ENCODE measurements around the gene HPCAL1. TPM values are rescaled to one million over a fixed set of nuclear protein-coding genes. Genes with fewer than 3 reads are reported as not detected.

HPCAL1 gene
- total and polyA plus RNA-seq, 2 donors (not counting 1 experiment from before 2014, with no cell fraction given): 60.3 to 65.1 TPM

DNA sequence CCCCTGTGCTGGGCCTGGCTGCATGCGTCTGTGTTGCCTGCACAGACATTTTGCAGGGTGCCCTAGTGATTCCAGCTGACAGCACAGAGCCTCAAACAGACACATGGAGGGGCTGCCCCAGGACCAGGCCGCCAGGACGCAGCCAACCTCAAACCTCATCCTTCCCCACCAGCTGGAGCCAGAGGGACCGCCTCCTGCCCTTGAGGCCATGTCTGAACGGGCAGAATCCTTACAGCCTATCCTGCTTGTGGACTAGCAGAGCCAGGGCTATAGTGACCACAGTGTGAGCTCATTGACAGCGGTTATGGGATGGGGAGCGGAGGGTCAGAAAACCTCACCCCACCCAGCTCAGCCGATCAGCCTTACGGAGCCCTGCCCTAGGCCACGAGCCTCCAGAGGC is 123.0 kb downstream of the HPCAL1 start:
- Histone ChIP-seq H3K9me3 (ENCODE audit: control extremely low read depth in 1 of 3, control insufficient read depth in 2 of 3, insufficient read depth in 1 of 3, low read length in 2 of 3) (no peaks in the 10 kb centered on the region), H3K4me1 (ENCODE audit: control insufficient read depth in 2 of 2, insufficient read depth in 2 of 2, low read length in 2 of 2) (no peaks in the 10 kb centered on the region), H3K36me3 (replicated peaks in 1 of 2; ENCODE audit: control extremely low read depth in 1 of 2, control insufficient read depth in 1 of 2, extremely low read depth in 1 of 2, insufficient read depth in 2 of 2, low read length in 1 of 2) (peaks cover 0 to 48% of the 10 kb centered on the region in 2 experiments), H3K27me3 (replicated peaks in 1 of 4; ENCODE audit: control extremely low read depth in 1 of 4, control insufficient read depth in 3 of 4, insufficient read depth in 4 of 4, low read length in 3 of 4) (no peaks in the 10 kb centered on the region), H3K27ac (ENCODE audit: low read length in 2 of 2) (no peak overlapping the region), H3K4me2 (replicated peaks; ENCODE audit: low read depth, low read length, poor library complexity, severe bottlenecking) (no peak overlapping the region), H2AFZ (ENCODE audit: insufficient read depth, low read depth, low read length, poor library complexity, severe bottlenecking) (no peak overlapping the region), H4K20me1 (ENCODE audit: control insufficient read depth, insufficient read depth, low read length, poor library complexity, severe bottlenecking) (no peaks in the 10 kb centered on the region), H3K4me3 (ENCODE audit: control extremely low read depth in 1 of 5, extremely low read depth in 1 of 5, insufficient read depth in 1 of 5, low read depth in 2 of 5, low read length in 4 of 5) (no peak overlapping the region), H3K79me2 (ENCODE audit: control insufficient read depth, insufficient read depth, low read length) (no peaks in the 10 kb centered on the region), H3K9ac (ENCODE audit: low read length) (no peak overlapping the region)
- POLR2A ChIA-PET: interaction anchor here (0.6 kb wide), 1 partner anchor 875 kb away, joined by 3 read pairs; no protein-coding TSS in a partner anchor
- TF ChIP-seq, protein P1, sequence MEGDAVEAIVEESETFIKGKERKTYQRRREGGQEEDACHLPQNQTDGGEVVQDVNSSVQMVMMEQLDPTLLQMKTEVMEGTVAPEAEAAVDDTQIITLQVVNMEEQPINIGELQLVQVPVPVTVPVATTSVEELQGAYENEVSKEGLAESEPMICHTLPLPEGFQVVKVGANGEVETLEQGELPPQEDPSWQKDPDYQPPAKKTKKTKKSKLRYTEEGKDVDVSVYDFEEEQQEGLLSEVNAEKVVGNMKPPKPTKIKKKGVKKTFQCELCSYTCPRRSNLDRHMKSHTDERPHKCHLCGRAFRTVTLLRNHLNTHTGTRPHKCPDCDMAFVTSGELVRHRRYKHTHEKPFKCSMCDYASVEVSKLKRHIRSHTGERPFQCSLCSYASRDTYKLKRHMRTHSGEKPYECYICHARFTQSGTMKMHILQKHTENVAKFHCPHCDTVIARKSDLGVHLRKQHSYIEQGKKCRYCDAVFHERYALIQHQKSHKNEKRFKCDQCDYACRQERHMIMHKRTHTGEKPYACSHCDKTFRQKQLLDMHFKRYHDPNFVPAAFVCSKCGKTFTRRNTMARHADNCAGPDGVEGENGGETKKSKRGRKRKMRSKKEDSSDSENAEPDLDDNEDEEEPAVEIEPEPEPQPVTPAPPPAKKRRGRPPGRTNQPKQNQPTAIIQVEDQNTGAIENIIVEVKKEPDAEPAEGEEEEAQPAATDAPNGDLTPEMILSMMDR (IDR thresholded peaks at IDR 0.05): no peak
- TF ChIP-seq EZH2 (IDR thresholded peaks at IDR 0.05; ENCODE audit: borderline replicate concordance, insufficient read depth, low read depth, low read length, poor library complexity, severe bottlenecking): no peak
- DNase-seq (no peak), ATAC-seq (ENCODE audit: low read depth) (no peak)
- Mint-ChIP-seq H3K4me3 (no peak overlapping the region), H3K27me3 (no peaks in the 10 kb centered on the region), H3K4me1 (no peaks in the 10 kb centered on the region), H3K9me3 (ENCODE audit: insufficient read depth) (no peaks in the 10 kb centered on the region), H3K27ac (no peak overlapping the region)
- CTCF ChIA-PET: interaction anchor here (1.2 to 1.9 kb wide), 2 partner anchors 9 to 17 kb away, joined by 4 to 10 read pairs; no protein-coding TSS in a partner anchor
- 66% methylated on average over 6 of the region's 10 CpGs for WGBS (ENCODE audit: insufficient coverage)
- intact Hi-C loops (cut with micrococcal nuclease): no loop called here

- H3K27ac ChIP-seq (ENCODE audit: low read length in 2 of 2): no peak overlapping the region
- Mint-ChIP-seq H3K27me3 (no peaks in the 10 kb centered on the region), H3K27ac (no peak overlapping the region), H3K4me3 (no peak overlapping the region), H3K9me3 (ENCODE audit: insufficient read depth) (no peaks in the 10 kb centered on the region), H3K4me1 (peaks cover 4% of the 10 kb centered on the region)
- H3K4me3 ChIP-seq (ENCODE audit: control extremely low read depth in 1 of 5, extremely low read depth in 1 of 5, insufficient read depth in 1 of 5, low read depth in 2 of 5, low read length in 4 of 5): no peak overlapping the region
- H3K79me2 ChIP-seq (ENCODE audit: control insufficient read depth, insufficient read depth, low read length): no peaks in the 10 kb centered on the region
- H4K20me1 ChIP-seq (ENCODE audit: control insufficient read depth, insufficient read depth, low read length, poor library complexity, severe bottlenecking): no peaks in the 10 kb centered on the region
- no peak overlapping the region for H2AFZ ChIP-seq (ENCODE audit: insufficient read depth, low read depth, low read length, poor library complexity, severe bottlenecking)
- ATAC-seq (ENCODE audit: low read depth): no peak
- intact Hi-C loops (cut with micrococcal nuclease): no loop called here
- peaks cover 3 to 6% of the 10 kb centered on the region in 2 donors for H3K4me1 ChIP-seq (ENCODE audit: control insufficient read depth in 2 of 2, insufficient read depth in 2 of 2, low read length in 2 of 2)
- H3K9ac ChIP-seq (ENCODE audit: low read length): no peak overlapping the region
- CTCF ChIA-PET: interaction anchor here (1.9 kb wide), 1 partner anchor 18 kb away, joined by 10 read pairs; no protein-coding TSS in a partner anchor
- WGBS (ENCODE audit: insufficient coverage): 96% methylated on average over 35 of the region's 40 CpGs
- DNase-seq: no peak
- TF ChIP-seq, protein P1 (IDR thresholded peaks at IDR 0.05): no peak
- TF ChIP-seq EZH2 (IDR thresholded peaks at IDR 0.05; ENCODE audit: borderline replicate concordance, insufficient read depth, low read depth, low read length, poor library complexity, severe bottlenecking): no peak
- no peak overlapping the region for H3K4me2 ChIP-seq (replicated peaks; ENCODE audit: low read depth, low read length, poor library complexity, severe bottlenecking)
- H3K36me3 ChIP-seq (replicated peaks in 1 of 2; ENCODE audit: control extremely low read depth in 1 of 2, control insufficient read depth in 1 of 2, extremely low read depth in 1 of 2, insufficient read depth in 2 of 2, low read length in 1 of 2): peaks cover 0 to 43% of the 10 kb centered on the region in 2 experiments
- peaks cover 0 to 4% (median 0%) of the 10 kb centered on the region in 4 experiments for H3K27me3 ChIP-seq (replicated peaks in 1 of 4; ENCODE audit: control extremely low read depth in 1 of 4, control insufficient read depth in 3 of 4, insufficient read depth in 4 of 4, low read length in 3 of 4)
- POLR2A ChIA-PET: no interaction called here
- no peaks in the 10 kb centered on the region for H3K9me3 ChIP-seq (ENCODE audit: control extremely low read depth in 1 of 3, control insufficient read depth in 2 of 3, insufficient read depth in 1 of 3, low read length in 2 of 3)
Measured at GRCh38 chr2:10426726-10427617, 124.3 kb downstream of the HPCAL1 start.
